ENCODE results near the gene BIRC7.

BIRC7 gene

GRCh38 chr20:63280371-63280770 is 44.7 kb downstream of the BIRC7 start:
- DNase-seq (ENCODE audit: low read depth in 1 of 2, low spot score in 1 of 2), result no peak

GRCh38 chr20:63280929-63281545 is 45.3 kb downstream of the BIRC7 start:
- no peak for DNase-seq (ENCODE audit: low read depth in 1 of 2, low spot score in 1 of 2)

GRCh38 chr20:63281742-63282665 is 46.3 kb downstream of the BIRC7 start:
- no peak for DNase-seq (ENCODE audit: low read depth in 1 of 2, low spot score in 1 of 2)

- DNase-seq (ENCODE audit: low read depth in 1 of 2, low spot score in 1 of 2), result no peak
These were observed 47.2 kb downstream of the BIRC7 start for GRCh38 chr20:63282946-63283345.

- no peak for DNase-seq (ENCODE audit: low read depth in 1 of 2, low spot score in 1 of 2)
These were observed 47.8 kb downstream of the BIRC7 start for GRCh38 chr20:63283397-63284082.

- no peak for DNase-seq (ENCODE audit: low read depth in 1 of 2, low spot score in 1 of 2)
These were observed 48.4 kb downstream of the BIRC7 start for GRCh38 chr20:63284083-63284440.

GRCh38 chr20:63284544-63284949 is 48.8 kb downstream of the BIRC7 start:
- DNase-seq (ENCODE audit: low read depth in 1 of 2, low spot score in 1 of 2), result no peak

GRCh38 chr20:63284981-63285524 is 49.3 kb downstream of the BIRC7 start:
- no peak for DNase-seq (ENCODE audit: low read depth in 1 of 2, low spot score in 1 of 2)

GRCh38 chr20:63285636-63286615 is 50.2 kb downstream of the BIRC7 start:
- DNase-seq (ENCODE audit: low read depth in 1 of 2, low spot score in 1 of 2), result no peak

GRCh38 chr20:63286781-63287696 is 51.3 kb downstream of the BIRC7 start:
- no peak for DNase-seq (ENCODE audit: low read depth in 1 of 2, low spot score in 1 of 2)

GRCh38 chr20:63287697-63288580 is 52.2 kb downstream of the BIRC7 start:
- DNase-seq (ENCODE audit: low read depth in 1 of 2, low spot score in 1 of 2), result no peak

GRCh38 chr20:63288581-63289251 is 53.0 kb downstream of the BIRC7 start:
- no peak for DNase-seq (ENCODE audit: low read depth in 1 of 2, low spot score in 1 of 2)

- no peak for DNase-seq (ENCODE audit: low read depth in 1 of 2, low spot score in 1 of 2)
These were observed 53.8 kb downstream of the BIRC7 start for GRCh38 chr20:63289311-63290135.

All from stimulated activated CD4-positive, alpha-beta T cell treated with anti-CD3 and anti-CD28 coated beads, Interleukin-15, amount 100 ng/mL, for 1 hour (primary cell).